ENCODE results near the gene CASP3.
A peak's percentile ranks its signal among the peaks of the same experiment; 100 is the strongest.

The CASP3 gene

DNA sequence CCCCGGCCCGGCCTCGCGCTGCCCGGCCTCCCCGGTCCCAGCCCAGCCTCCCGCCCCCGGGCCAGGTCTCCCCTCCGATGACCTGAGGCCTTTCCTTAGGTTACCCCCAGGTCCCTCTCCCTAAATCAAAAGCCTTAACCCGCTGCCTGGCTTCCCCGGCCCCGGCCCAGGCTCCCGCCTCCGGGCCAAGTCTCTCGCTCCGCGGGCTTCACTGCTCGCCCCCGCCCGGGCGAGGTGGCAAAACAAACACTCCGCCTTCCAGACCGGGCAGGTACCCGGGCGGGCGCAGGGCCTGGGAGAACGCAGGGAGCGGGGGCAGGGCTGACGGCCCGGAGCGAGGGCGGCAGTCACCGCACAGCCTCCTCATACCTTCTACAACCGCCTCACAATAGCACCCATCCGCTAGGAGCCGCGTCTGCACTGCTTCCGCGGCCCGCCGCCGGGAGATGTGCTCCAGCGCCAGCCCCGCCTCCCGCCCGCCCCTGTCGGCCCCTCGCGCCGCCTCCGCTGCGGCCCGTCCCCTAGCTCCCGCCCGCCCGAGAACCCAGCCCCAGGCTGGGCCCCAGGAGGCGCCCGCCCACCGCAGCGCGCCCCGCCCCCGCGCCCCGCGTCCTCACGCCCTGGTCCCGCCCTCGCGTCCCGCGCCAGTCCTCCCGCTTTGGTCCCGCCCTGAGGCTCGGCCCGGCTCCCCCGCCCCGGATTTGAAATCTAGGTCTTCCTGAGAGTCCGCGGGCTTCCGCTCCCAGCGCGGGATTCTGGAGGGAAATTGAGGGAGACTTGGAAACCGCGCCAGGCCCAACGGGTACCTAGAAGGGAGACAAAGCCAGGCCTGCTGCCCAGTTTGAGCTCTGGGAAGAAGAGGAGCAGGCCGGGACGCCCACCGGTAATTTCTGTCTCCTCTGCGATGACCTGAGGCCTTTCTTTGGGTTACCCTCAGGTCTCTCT lies at the start of gene CASP3, which contains the start of gene PRIMPOL:
Gene CASP3, minus strand, starts transcription at position 422 of the 945 bp plus-strand sequence. CDS start 10,994 bp downstream, outside the sequence.
Gene PRIMPOL, plus strand, starts transcription at position 713 of the 945 bp plus-strand sequence. CDS start 7,403 bp downstream, outside the sequence.
- Histone ChIP-seq H3K27me3 (ENCODE audit: control insufficient read depth, low read length) (no peaks in the 10 kb centered on the region), H3K27ac (ENCODE audit: low read depth, low read length) (peak within 1 kb of the TSS; percentile 68), H3K9me3 (ENCODE audit: control insufficient read depth, insufficient read depth, low read length) (no peaks in the 10 kb centered on the region), H3K36me3 (ENCODE audit: control insufficient read depth, low read length) (peaks cover 46% of the 10 kb centered on the region), H3K4me1 (ENCODE audit: control insufficient read depth, low read length) (peaks cover 42% of the 10 kb centered on the region), H3F3A (ENCODE audit: control insufficient read depth, insufficient read depth) (no peaks in the 10 kb centered on the region), H3K79me2 (ENCODE audit: control insufficient read depth, low read length) (peaks cover 64% of the 10 kb centered on the region), H3K9me2 (replicated peaks; ENCODE audit: control insufficient read depth, low read length) (no peaks in the 10 kb centered on the region), H3K4me2 (ENCODE audit: low read length) (peak within 1 kb of the TSS; percentile 96), H4K20me1 (ENCODE audit: control insufficient read depth, insufficient read depth, low read depth, low read length) (peaks cover 14% of the 10 kb centered on the region; the same call in 1 of the 2 replicates), H3K4me3 (ENCODE audit: low read length) (peak within 1 kb of the TSS; percentile 98)
- TF ChIP-seq EZH2phosphoT487 (IDR thresholded peaks at IDR 0.05; ENCODE audit: borderline replicate concordance, low read length): no peak
- TF ChIP-seq, protein P1, sequence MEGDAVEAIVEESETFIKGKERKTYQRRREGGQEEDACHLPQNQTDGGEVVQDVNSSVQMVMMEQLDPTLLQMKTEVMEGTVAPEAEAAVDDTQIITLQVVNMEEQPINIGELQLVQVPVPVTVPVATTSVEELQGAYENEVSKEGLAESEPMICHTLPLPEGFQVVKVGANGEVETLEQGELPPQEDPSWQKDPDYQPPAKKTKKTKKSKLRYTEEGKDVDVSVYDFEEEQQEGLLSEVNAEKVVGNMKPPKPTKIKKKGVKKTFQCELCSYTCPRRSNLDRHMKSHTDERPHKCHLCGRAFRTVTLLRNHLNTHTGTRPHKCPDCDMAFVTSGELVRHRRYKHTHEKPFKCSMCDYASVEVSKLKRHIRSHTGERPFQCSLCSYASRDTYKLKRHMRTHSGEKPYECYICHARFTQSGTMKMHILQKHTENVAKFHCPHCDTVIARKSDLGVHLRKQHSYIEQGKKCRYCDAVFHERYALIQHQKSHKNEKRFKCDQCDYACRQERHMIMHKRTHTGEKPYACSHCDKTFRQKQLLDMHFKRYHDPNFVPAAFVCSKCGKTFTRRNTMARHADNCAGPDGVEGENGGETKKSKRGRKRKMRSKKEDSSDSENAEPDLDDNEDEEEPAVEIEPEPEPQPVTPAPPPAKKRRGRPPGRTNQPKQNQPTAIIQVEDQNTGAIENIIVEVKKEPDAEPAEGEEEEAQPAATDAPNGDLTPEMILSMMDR (IDR thresholded peaks at IDR 0.05; ENCODE audit: low read depth, low read length, poor library complexity, severe bottlenecking): peak; percentile 20

DNA sequence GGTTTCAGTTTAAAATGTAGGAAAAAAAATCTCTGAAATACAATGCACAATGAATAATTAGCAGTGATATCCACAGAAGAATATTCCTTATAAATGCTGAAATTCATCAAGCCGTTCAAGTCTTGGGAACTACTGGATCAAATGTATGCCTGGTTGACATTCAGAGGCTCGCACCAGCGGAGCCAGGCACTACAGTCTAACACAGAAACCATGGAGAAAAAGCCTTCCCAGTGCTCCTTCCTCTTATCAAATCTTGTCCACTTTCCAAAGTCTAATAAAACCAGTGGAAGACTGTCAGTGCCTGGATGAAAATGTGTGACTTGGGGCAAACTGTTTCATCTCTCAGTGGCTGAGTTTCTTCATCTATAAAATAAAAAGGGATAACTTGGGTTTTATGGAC lies 48.7 kb upstream of the CASP3 start:
- Histone ChIP-seq H4K20me1 (ENCODE audit: control insufficient read depth, insufficient read depth, low read depth, low read length) (no peaks in the 10 kb centered on the region), H3K36me3 (ENCODE audit: control insufficient read depth, low read length) (peaks cover 79% of the 10 kb centered on the region), H3K4me3 (ENCODE audit: low read length) (no peak overlapping the region), H3K4me2 (ENCODE audit: low read length) (no peak overlapping the region), H3K79me2 (ENCODE audit: control insufficient read depth, low read length) (no peaks in the 10 kb centered on the region), H3K27me3 (ENCODE audit: control insufficient read depth, low read length) (no peaks in the 10 kb centered on the region), H3F3A (ENCODE audit: control insufficient read depth, insufficient read depth) (peaks cover 16% of the 10 kb centered on the region; the same call in 1 of the 2 replicates), H3K4me1 (ENCODE audit: control insufficient read depth, low read length) (no peaks in the 10 kb centered on the region), H3K9me2 (replicated peaks; ENCODE audit: control insufficient read depth, low read length) (no peaks in the 10 kb centered on the region), H3K9me3 (ENCODE audit: control insufficient read depth, insufficient read depth, low read length) (no peaks in the 10 kb centered on the region), H3K27ac (ENCODE audit: low read depth, low read length) (no peak overlapping the region)
- TF ChIP-seq, protein P1 (IDR thresholded peaks at IDR 0.05; ENCODE audit: low read depth, low read length, poor library complexity, severe bottlenecking): no peak
- no peak for TF ChIP-seq EZH2phosphoT487 (IDR thresholded peaks at IDR 0.05; ENCODE audit: borderline replicate concordance, low read length)

DNA sequence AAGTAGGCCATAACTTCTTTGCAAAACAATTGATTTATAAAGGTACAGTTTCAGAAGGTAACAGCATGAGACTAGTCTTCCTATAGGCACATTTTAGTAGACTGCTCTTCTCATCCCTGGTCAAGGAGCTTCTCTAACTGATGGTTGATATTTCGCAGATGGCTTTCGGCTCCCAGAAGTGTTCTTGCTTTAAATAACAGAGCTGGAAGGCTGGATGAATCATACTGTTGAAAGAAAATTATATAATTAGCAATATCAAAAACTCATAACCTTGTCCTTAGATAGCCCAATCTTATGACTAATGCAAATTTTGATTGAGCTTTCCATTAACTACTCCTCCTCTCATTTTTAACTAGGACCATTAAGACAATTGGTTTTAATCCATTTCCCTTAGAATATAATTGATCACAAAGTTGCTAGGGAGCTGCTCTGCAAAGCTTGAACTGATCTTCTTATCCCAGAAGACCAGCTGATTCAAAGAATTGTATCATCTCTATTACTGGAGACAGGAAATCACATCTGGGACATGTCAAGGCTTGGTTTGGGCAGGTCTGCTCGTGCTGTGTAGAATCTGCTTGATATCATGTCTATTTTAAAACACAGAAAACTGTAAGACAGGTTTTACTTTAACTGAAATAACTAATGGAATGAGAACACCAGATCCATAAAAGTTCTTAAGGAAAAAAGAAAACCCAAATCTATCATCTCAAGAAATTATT lies 46.1 kb upstream of the CASP3 start:
- no peak overlapping the region for H3K27ac ChIP-seq (ENCODE audit: low read depth, low read length)
- H3K27me3 ChIP-seq (ENCODE audit: control insufficient read depth, low read length): no peaks in the 10 kb centered on the region
- no peaks in the 10 kb centered on the region for H3K4me1 ChIP-seq (ENCODE audit: control insufficient read depth, low read length)
- no peak for TF ChIP-seq EZH2phosphoT487 (IDR thresholded peaks at IDR 0.05; ENCODE audit: borderline replicate concordance, low read length)
- TF ChIP-seq, protein P1 (IDR thresholded peaks at IDR 0.05; ENCODE audit: low read depth, low read length, poor library complexity, severe bottlenecking): no peak
- no peak overlapping the region for H3K4me2 ChIP-seq (ENCODE audit: low read length)
- H3K9me3 ChIP-seq (ENCODE audit: control insufficient read depth, insufficient read depth, low read length): no peaks in the 10 kb centered on the region
- no peak overlapping the region for H3K4me3 ChIP-seq (ENCODE audit: low read length)
- peaks cover 63% of the 10 kb centered on the region for H3K36me3 ChIP-seq (ENCODE audit: control insufficient read depth, low read length)
- no peaks in the 10 kb centered on the region for H3K9me2 ChIP-seq (replicated peaks; ENCODE audit: control insufficient read depth, low read length)
- peaks cover 26% of the 10 kb centered on the region; the same call in 1 of the 2 replicates for H3F3A ChIP-seq (ENCODE audit: control insufficient read depth, insufficient read depth)
- H3K79me2 ChIP-seq (ENCODE audit: control insufficient read depth, low read length): no peaks in the 10 kb centered on the region
- no peaks in the 10 kb centered on the region for H4K20me1 ChIP-seq (ENCODE audit: control insufficient read depth, insufficient read depth, low read depth, low read length)
